ENCODE measurements around the gene ASPM.

Gene ASPM

DNA sequence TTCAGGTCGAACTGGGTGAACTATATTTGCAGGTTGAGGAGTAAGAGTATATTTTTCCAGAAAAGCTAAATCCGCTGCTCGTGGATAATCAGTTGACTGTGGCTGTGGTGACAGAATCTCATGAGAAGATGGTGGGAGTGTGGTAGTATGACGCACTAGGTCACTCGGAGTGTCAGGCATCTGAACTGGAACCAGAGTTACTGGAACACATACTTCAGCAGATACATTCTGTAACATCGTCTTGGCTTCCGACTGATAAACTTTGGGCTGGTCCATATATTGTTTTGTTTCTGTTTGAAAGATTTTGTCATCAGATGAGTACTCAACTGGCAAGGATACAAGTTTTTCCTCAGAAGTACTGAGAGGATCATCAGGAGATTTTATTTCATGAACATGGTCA lies 13.0 kb upstream of the ASPM start:
- TF ChIP-seq POLR2AphosphoS5 (IDR thresholded peaks at IDR 0.05; ENCODE audit: low read depth) (no peak), GABPA (IDR thresholded peaks at IDR 0.05; ENCODE audit: low read depth) (no peak), SPI1 (IDR thresholded peaks at IDR 0.05; ENCODE audit: borderline replicate concordance, low read depth) (no peak)
- TF ChIP-seq, protein P1, sequence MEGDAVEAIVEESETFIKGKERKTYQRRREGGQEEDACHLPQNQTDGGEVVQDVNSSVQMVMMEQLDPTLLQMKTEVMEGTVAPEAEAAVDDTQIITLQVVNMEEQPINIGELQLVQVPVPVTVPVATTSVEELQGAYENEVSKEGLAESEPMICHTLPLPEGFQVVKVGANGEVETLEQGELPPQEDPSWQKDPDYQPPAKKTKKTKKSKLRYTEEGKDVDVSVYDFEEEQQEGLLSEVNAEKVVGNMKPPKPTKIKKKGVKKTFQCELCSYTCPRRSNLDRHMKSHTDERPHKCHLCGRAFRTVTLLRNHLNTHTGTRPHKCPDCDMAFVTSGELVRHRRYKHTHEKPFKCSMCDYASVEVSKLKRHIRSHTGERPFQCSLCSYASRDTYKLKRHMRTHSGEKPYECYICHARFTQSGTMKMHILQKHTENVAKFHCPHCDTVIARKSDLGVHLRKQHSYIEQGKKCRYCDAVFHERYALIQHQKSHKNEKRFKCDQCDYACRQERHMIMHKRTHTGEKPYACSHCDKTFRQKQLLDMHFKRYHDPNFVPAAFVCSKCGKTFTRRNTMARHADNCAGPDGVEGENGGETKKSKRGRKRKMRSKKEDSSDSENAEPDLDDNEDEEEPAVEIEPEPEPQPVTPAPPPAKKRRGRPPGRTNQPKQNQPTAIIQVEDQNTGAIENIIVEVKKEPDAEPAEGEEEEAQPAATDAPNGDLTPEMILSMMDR (IDR thresholded peaks at IDR 0.05; ENCODE audit: insufficient read depth, low read length): no peak
- TF ChIP-seq, protein P2, sequence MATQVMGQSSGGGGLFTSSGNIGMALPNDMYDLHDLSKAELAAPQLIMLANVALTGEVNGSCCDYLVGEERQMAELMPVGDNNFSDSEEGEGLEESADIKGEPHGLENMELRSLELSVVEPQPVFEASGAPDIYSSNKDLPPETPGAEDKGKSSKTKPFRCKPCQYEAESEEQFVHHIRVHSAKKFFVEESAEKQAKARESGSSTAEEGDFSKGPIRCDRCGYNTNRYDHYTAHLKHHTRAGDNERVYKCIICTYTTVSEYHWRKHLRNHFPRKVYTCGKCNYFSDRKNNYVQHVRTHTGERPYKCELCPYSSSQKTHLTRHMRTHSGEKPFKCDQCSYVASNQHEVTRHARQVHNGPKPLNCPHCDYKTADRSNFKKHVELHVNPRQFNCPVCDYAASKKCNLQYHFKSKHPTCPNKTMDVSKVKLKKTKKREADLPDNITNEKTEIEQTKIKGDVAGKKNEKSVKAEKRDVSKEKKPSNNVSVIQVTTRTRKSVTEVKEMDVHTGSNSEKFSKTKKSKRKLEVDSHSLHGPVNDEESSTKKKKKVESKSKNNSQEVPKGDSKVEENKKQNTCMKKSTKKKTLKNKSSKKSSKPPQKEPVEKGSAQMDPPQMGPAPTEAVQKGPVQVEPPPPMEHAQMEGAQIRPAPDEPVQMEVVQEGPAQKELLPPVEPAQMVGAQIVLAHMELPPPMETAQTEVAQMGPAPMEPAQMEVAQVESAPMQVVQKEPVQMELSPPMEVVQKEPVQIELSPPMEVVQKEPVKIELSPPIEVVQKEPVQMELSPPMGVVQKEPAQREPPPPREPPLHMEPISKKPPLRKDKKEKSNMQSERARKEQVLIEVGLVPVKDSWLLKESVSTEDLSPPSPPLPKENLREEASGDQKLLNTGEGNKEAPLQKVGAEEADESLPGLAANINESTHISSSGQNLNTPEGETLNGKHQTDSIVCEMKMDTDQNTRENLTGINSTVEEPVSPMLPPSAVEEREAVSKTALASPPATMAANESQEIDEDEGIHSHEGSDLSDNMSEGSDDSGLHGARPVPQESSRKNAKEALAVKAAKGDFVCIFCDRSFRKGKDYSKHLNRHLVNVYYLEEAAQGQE (IDR thresholded peaks at IDR 0.05; ENCODE audit: insufficient replicate concordance, low read depth): no peak
- Histone ChIP-seq H3K27ac (replicated peaks) (no peak overlapping the region), H3K4me3 (replicated peaks; ENCODE audit: insufficient read depth, low read length) (no peak overlapping the region), H3K27me3 (ENCODE audit: insufficient read depth, poor library complexity, severe bottlenecking) (no peaks in the 10 kb centered on the region)
- no peak for DNase-seq (ENCODE audit: low read depth in 1 of 2, low spot score in 1 of 2)

DNA sequence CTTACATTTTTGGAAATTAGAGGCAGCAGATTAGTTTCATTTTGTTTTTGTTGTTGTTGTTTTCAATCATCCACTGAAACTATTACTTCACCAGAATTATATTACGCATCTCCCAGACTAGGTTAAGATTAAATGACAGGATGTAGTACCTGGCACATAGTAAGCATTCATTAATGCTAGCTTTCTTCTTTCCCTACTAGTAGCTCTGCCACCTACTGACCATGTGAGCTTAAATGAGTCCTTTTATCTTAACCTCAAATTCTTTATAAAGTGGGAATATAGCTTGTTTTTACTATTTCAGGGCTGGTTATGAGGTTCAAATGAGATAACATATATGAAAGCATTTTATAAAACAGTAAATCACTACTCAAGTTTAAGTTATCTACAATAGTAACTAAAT lies 10.2 kb upstream of the ASPM start:
- no peak for DNase-seq (ENCODE audit: low read depth in 1 of 2, low spot score in 1 of 2)
- Histone ChIP-seq H3K4me3 (replicated peaks; ENCODE audit: insufficient read depth, low read length) (no peak overlapping the region), H3K27me3 (ENCODE audit: insufficient read depth, poor library complexity, severe bottlenecking) (no peaks in the 10 kb centered on the region), H3K27ac (replicated peaks) (no peak overlapping the region)
- TF ChIP-seq POLR2AphosphoS5 (IDR thresholded peaks at IDR 0.05; ENCODE audit: low read depth) (no peak), GABPA (IDR thresholded peaks at IDR 0.05; ENCODE audit: low read depth) (no peak)

DNA sequence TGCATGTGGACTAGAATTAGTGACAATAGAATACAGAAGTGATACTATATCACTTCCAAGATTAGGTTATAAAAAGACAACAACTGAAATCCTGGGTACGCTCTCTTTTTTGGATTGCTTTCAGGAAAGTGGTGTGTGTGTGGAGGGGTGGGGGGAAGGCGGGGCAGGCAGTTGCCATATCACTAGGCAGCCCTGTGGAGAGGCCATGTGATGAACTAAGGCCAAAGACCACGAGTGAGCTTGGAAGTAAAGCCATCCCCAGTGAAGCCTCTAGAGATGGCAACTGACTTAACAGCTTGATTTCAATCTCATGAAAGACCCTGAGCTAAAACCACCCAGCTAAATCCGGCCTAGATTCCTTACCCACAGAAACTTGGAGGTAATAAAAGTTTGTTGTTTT lies 6.2 kb upstream of the ASPM start:
- no peaks in the 10 kb centered on the region for H3K27me3 ChIP-seq (ENCODE audit: insufficient read depth, poor library complexity, severe bottlenecking)
- no peak for DNase-seq (ENCODE audit: low read depth in 1 of 2, low spot score in 1 of 2)
- no peak overlapping the region for H3K27ac ChIP-seq (replicated peaks)
- TF ChIP-seq, protein P1 (IDR thresholded peaks at IDR 0.05; ENCODE audit: insufficient read depth, low read length): no peak
- TF ChIP-seq GABPA (IDR thresholded peaks at IDR 0.05; ENCODE audit: low read depth) (no peak), POLR2AphosphoS5 (IDR thresholded peaks at IDR 0.05; ENCODE audit: low read depth) (no peak), SPI1 (IDR thresholded peaks at IDR 0.05; ENCODE audit: borderline replicate concordance, low read depth) (no peak)
- TF ChIP-seq, protein P2 (IDR thresholded peaks at IDR 0.05; ENCODE audit: insufficient replicate concordance, low read depth): no peak
- no peak overlapping the region for H3K4me3 ChIP-seq (replicated peaks; ENCODE audit: insufficient read depth, low read length)

DNA sequence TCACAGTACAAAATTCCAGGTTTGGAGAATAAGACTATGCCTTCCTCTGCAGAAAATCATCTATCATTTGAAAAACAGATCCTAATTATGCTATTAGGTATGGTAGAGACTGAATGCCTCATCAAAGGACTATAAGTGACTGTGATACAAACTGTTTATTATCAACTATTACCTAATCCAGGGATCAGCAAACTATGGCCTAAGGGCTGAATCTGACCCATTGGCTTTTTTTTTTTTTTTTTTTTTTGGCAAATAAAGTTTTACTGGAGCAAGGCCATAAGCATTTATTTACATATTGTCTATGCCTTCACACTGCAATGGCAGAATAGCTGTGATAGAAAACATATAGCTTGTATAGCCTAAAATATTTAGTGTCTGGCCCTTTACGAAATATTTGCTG lies 4.7 kb upstream of the ASPM start:
- H3K4me3 ChIP-seq (replicated peaks; ENCODE audit: insufficient read depth, low read length): no peak overlapping the region
- H3K27me3 ChIP-seq (ENCODE audit: insufficient read depth, poor library complexity, severe bottlenecking): no peaks in the 10 kb centered on the region
- no peak overlapping the region for H3K27ac ChIP-seq (replicated peaks)
- TF ChIP-seq SPI1 (IDR thresholded peaks at IDR 0.05; ENCODE audit: borderline replicate concordance, low read depth) (no peak), POLR2AphosphoS5 (IDR thresholded peaks at IDR 0.05; ENCODE audit: low read depth) (no peak), GABPA (IDR thresholded peaks at IDR 0.05; ENCODE audit: low read depth) (no peak)
- TF ChIP-seq, protein P2 (IDR thresholded peaks at IDR 0.05; ENCODE audit: insufficient replicate concordance, low read depth): no peak
- TF ChIP-seq, protein P1 (IDR thresholded peaks at IDR 0.05; ENCODE audit: insufficient read depth, low read length): no peak
- DNase-seq (ENCODE audit: low read depth in 1 of 2, low spot score in 1 of 2): no peak
